A673 (cell line): Measurements from ENCODE around the gene CNTN2. TPM values are rescaled to one million over a fixed set of nuclear protein-coding genes. Genes with fewer than 3 reads are reported as not detected.

Experiments used
- BruUV-seq: library from RNA; stranded (reverse); fragments of 400-500 nt; replicated peaks from 2 replicates; lab custom pipeline; 2021; lab: Mats Ljungman, UMichigan
- CTCF ChIA-PET: fragments of 300-600 bp; sonication (Branson Sonifier 250); formaldehyde crosslinking; loops from one replicate; lab custom pipeline; 2022; ENCODE audit warnings: antibody characterized with exemption; lab: Charles Lee
- POLR2A ChIA-PET: fragments of 300-600 bp; sonication (Branson Sonifier 250); formaldehyde crosslinking; loops from one replicate; lab custom pipeline; 2022; ENCODE audit warnings: antibody characterized with exemption; ENCODE audit not compliant: low non-redundant PET; lab: Charles Lee
- DNase-seq: peaks from one replicate; pipeline ENCODE4 v3.0.0-alpha.2; 2015; ENCODE audit warnings: low spot score
- H3K27ac ChIP-seq: fragments of 200-600 bp; sonication (generic); 2 replicates; pipeline ENCODE4 v1.5.1; 2016; ENCODE audit warnings: mixed run types, low read depth, mild to moderate bottlenecking, mixed read lengths, antibody characterized with exemption, low read length; ENCODE audit not compliant: poor library complexity, severe bottlenecking
- H3K27me3 ChIP-seq: fragments of 200-600 bp; sonication (generic); replicated peaks from 2 replicates; pipeline ENCODE4 v1.6.1; 2017; ENCODE audit warnings: mixed run types, low read depth, mild to moderate bottlenecking, mixed read lengths, antibody characterized with exemption, low read length; ENCODE audit not compliant: insufficient read depth, poor library complexity
- H3K36me3 ChIP-seq: fragments of 200-600 bp; sonication (generic); 2 replicates; pipeline ENCODE4 v1.6.1; 2016; ENCODE audit warnings: mixed run types, mild to moderate bottlenecking, mixed read lengths, antibody characterized with exemption, low read length; ENCODE audit not compliant: insufficient read depth, poor library complexity, severe bottlenecking
- H3K4me1 ChIP-seq: fragments of 200-600 bp; sonication (generic); 2 replicates; pipeline ENCODE4 v1.6.1; 2017; ENCODE audit warnings: mixed run types, mild to moderate bottlenecking, mixed read lengths, antibody characterized with exemption, low read length; ENCODE audit not compliant: insufficient read depth, poor library complexity, severe bottlenecking
- H3K4me3 ChIP-seq: fragments of 200-600 bp; sonication (generic); 2 replicates; pipeline ENCODE4 v1.5.1; 2016; ENCODE audit warnings: low read depth, mixed run types, mild to moderate bottlenecking, mixed read lengths, low read length; ENCODE audit not compliant: poor library complexity, severe bottlenecking
- H3K9me3 ChIP-seq: fragments of 200-600 bp; sonication (generic); 2 replicates; pipeline ENCODE4 v1.6.1; 2016; ENCODE audit warnings: mixed run types, low read depth, mild to moderate bottlenecking, mixed read lengths, antibody characterized with exemption, low read length; ENCODE audit not compliant: poor library complexity, severe bottlenecking
- EZH2 ChIP-seq: fragments of 200-600 bp; sonication (generic); IDR thresholded peaks from 2 replicates; pipeline ENCODE4 v1.6.1; 2017; ENCODE audit warnings: borderline replicate concordance, low read depth, mild to moderate bottlenecking, mixed read lengths, antibody characterized with exemption, low read length; ENCODE audit not compliant: poor library complexity, severe bottlenecking
- intact Hi-C: fragments of 100-400 bp; cut with micrococcal nuclease; formaldehyde crosslinking; loops from one replicate; pipeline ENCODE4 v1.10.0; 2022; ENCODE audit not compliant: unreplicated experiment
- total RNA-seq: library from RNA; stranded (reverse); gene quantifications from 2 replicates; pipeline ENCODE4 v1.2.3, GENCODE V29; 2021
- TF ChIP-seq, protein P1 (sequence below): fragments of 300-800, 200-600 bp; sonication (generic); conservative IDR thresholded peaks from 2 replicates; pipeline ENCODE4 v1.5.1; 2017; ENCODE audit warnings: low read depth, mild to moderate bottlenecking, antibody characterized with exemption, low read length, moderate library complexity, mixed read lengths

CNTN2 gene
- total RNA-seq, 1 experiment from 2014 or later = not detected

DNA sequence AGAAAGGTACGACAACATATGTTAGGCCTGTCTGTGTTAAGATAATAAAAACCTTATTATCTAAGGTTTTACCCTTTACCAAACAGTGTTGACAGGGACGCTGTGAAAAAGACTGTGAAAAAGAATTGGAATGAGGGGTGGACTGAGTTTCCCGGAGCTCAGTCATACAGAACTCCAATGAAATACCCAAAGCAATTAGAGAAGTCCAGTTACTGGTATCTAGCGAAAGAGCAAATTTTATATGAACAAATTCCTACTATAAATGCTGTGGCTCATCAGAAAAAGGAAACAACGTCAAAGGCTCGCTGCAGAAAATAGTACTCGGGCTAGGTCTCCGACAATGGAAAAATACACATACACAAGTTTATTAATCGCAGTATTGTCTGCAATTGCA lies 79.5 kb downstream of the CNTN2 start:
- no TSS peak for BruUV-seq
- POLR2A ChIA-PET = interaction anchor here (0.9 kb wide), 1 partner anchor 11 kb away, joined by 3 read pairs; no protein-coding TSS in a partner anchor

DNA sequence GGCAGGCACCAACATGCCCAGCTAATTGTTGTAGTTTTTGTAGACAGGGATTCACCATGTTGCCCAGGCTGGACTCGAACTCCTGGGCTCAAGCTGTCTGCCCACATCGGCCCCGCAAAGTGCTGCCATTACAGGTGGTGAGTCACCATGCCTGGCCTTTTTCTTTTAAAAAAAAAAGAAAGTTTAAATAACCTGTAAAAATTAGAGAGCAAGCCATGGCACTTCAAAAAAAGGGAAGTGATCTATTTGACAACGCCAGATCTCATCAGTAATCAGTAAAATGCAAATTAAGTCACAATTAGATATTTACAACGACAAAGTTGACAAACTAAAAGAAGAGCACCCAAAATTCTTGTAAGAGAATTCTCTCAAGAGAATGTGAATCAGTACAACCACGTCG lies 81.7 kb downstream of the CNTN2 start:
- intact Hi-C loops = loop anchor here (5.0 kb wide), 1 partner anchor 133 kb away; no protein-coding TSS in a partner anchor
- Histone ChIP-seq H3K27me3 (no peaks in the 10 kb centered on the region), H3K4me1 (peaks cover 18% of the 10 kb centered on the region), H3K36me3 (no peaks in the 10 kb centered on the region), H3K9me3 (no peaks in the 10 kb centered on the region), H3K27ac (no peak overlapping the region), H3K4me3 (no peak overlapping the region)
- no peak for DNase-seq
- POLR2A ChIA-PET = no interaction called here
- CTCF ChIA-PET = no interaction called here
- no peak for TF ChIP-seq EZH2
- TF ChIP-seq, protein P1, sequence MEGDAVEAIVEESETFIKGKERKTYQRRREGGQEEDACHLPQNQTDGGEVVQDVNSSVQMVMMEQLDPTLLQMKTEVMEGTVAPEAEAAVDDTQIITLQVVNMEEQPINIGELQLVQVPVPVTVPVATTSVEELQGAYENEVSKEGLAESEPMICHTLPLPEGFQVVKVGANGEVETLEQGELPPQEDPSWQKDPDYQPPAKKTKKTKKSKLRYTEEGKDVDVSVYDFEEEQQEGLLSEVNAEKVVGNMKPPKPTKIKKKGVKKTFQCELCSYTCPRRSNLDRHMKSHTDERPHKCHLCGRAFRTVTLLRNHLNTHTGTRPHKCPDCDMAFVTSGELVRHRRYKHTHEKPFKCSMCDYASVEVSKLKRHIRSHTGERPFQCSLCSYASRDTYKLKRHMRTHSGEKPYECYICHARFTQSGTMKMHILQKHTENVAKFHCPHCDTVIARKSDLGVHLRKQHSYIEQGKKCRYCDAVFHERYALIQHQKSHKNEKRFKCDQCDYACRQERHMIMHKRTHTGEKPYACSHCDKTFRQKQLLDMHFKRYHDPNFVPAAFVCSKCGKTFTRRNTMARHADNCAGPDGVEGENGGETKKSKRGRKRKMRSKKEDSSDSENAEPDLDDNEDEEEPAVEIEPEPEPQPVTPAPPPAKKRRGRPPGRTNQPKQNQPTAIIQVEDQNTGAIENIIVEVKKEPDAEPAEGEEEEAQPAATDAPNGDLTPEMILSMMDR = no peak
- no TSS peak for BruUV-seq

More for the DNA sequence above, 79.5 kb downstream of the CNTN2 start:
- Histone ChIP-seq H3K4me3 (peak overlapping the region; percentile 87), H3K36me3 (no peaks in the 10 kb centered on the region), H3K27me3 (no peaks in the 10 kb centered on the region), H3K27ac (peak overlapping the region; percentile 99), H3K4me1 (peaks cover 18% of the 10 kb centered on the region), H3K9me3 (no peaks in the 10 kb centered on the region)
- intact Hi-C loops = loop anchor here (5.0 kb wide), 1 partner anchor 135 kb away; no protein-coding TSS in a partner anchor
- no peak for DNase-seq
- TF ChIP-seq EZH2 = no peak
- TF ChIP-seq, protein P1 = peak; percentile 23; the same call in 1 of the 2 replicates
- CTCF ChIA-PET = interaction anchor here (1.7 kb wide), 1 partner anchor 19 kb away, joined by 5 read pairs; no protein-coding TSS in a partner anchor

- H3K36me3 ChIP-seq = no peaks in the 10 kb centered on the region
- intact Hi-C loops = no loop called here
- POLR2A ChIA-PET = no interaction called here
- CTCF ChIA-PET = no interaction called here
- H3K27ac ChIP-seq = no peak overlapping the region
- no peak for DNase-seq
- no peaks in the 10 kb centered on the region for H3K27me3 ChIP-seq
- BruUV-seq = no TSS peak
- peaks cover 3% of the 10 kb centered on the region for H3K4me1 ChIP-seq
- TF ChIP-seq, protein P1 = no peak
- no peak for TF ChIP-seq EZH2
- no peaks in the 10 kb centered on the region for H3K9me3 ChIP-seq
- no peak overlapping the region for H3K4me3 ChIP-seq
These were observed 84.6 kb downstream of the CNTN2 start for GRCh38 chr1:205127646-205128045.

Other genes with a start within 250 kb of the CNTN2 start
- 0.24 and 0.44 TPM in 2 replicates for gene NFASC, start 172.3 kb upstream of the CNTN2 start, total RNA-seq
- gene TMEM81, start 41.2 kb downstream of the CNTN2 start, total RNA-seq = 5.4 and 5.9 TPM in 2 replicates
- 24.4 and 32.0 TPM in 2 replicates for gene RBBP5, start 78.8 kb downstream of the CNTN2 start, total RNA-seq
- 7.1 and 7.5 TPM in 2 replicates for gene DSTYK, start 168.5 kb downstream of the CNTN2 start, total RNA-seq
- gene TMCC2, start 184.7 kb downstream of the CNTN2 start, total RNA-seq = 2.2 and 3.0 TPM in 2 replicates